NCI-H526 treated with DMSO at 0.1 percent for 48 hours (cell line): ENCODE measurements around the gene COL27A1.
"Not testable (repeated sequence)": the region's sequence is repeated elsewhere in the genome, so short reads cannot be mapped to it uniquely, and the experiment has no call there.

Experiments used
- DNase-seq: peaks from one replicate; lab custom pipeline; 2025; lab: John Stamatoyannopoulos, UW

Gene COL27A1

GRCh38 chr9:114123031-114123977 lies 32.0 kb upstream of the COL27A1 start:
- DNase-seq, result no peak

GRCh38 chr9:114124138-114124537 lies 31.2 kb upstream of the COL27A1 start:
- DNase-seq, result no peak

- no peak for DNase-seq
These were observed 30.5 kb upstream of the COL27A1 start for GRCh38 chr9:114124666-114125475.

- DNase-seq, result no peak
These were observed 29.8 kb upstream of the COL27A1 start for GRCh38 chr9:114125476-114126013.

GRCh38 chr9:114126247-114127060 lies 28.9 kb upstream of the COL27A1 start:
- DNase-seq, result no peak

- not testable (repeated sequence) for DNase-seq
These were observed 26.6 kb upstream of the COL27A1 start for GRCh38 chr9:114128759-114129158.

GRCh38 chr9:114130141-114130540 lies 25.2 kb upstream of the COL27A1 start:
- DNase-seq, result no peak

GRCh38 chr9:114130624-114131277 lies 24.6 kb upstream of the COL27A1 start:
- DNase-seq, result no peak

GRCh38 chr9:114131808-114132549 lies 23.4 kb upstream of the COL27A1 start:
- no peak for DNase-seq

- no peak for DNase-seq
These were observed 22.8 kb upstream of the COL27A1 start for GRCh38 chr9:114132550-114132918.

- no peak for DNase-seq
These were observed 20.4 kb upstream of the COL27A1 start for GRCh38 chr9:114134827-114135396.

- DNase-seq, result no peak
These were observed 17.5 kb upstream of the COL27A1 start for GRCh38 chr9:114137831-114138230.

- DNase-seq, result no peak
These were observed 16.8 kb upstream of the COL27A1 start for GRCh38 chr9:114138552-114138971.

- DNase-seq, result no peak
These were observed 16.3 kb upstream of the COL27A1 start for GRCh38 chr9:114139071-114139470.

GRCh38 chr9:114140401-114140800 lies 14.9 kb upstream of the COL27A1 start:
- no peak for DNase-seq

GRCh38 chr9:114140850-114141249 lies 14.5 kb upstream of the COL27A1 start:
- no peak for DNase-seq

GRCh38 chr9:114141553-114142402 lies 13.6 kb upstream of the COL27A1 start:
- DNase-seq, result no peak

- DNase-seq, result no peak
These were observed 12.1 kb upstream of the COL27A1 start for GRCh38 chr9:114143234-114143633.

GRCh38 chr9:114146735-114147134 lies 8.6 kb upstream of the COL27A1 start:
- DNase-seq, result no peak
